IPS-20b (cell line): ENCODE measurements around the gene GALNT10.
"Not testable (repeated sequence)": the region's sequence is repeated elsewhere in the genome, so short reads cannot be mapped to it uniquely, and the experiment has no call there.

Source experiments
- H3K27ac ChIP-seq: one replicate; pipeline ENCODE4 v1.5.1; 2013; ENCODE audit warnings: low read length
- H3K27me3 ChIP-seq: 2 replicates; pipeline ENCODE4 v1.6.1; 2013; ENCODE audit warnings: mild to moderate bottlenecking, low read length, inconsistent platforms; ENCODE audit not compliant: insufficient read depth
- H3K36me3 ChIP-seq: 2 replicates; pipeline ENCODE4 v1.6.1; 2013; ENCODE audit warnings: low read depth, mild to moderate bottlenecking, inconsistent platforms, low read length, moderate library complexity; ENCODE audit not compliant: insufficient read depth
- H3K4me1 ChIP-seq: 2 replicates; pipeline ENCODE4 v1.6.1; 2013; ENCODE audit warnings: mild to moderate bottlenecking, control low read depth, inconsistent platforms, low read length, moderate library complexity; ENCODE audit not compliant: insufficient read depth
- H3K4me3 ChIP-seq: 2 replicates; pipeline ENCODE4 v1.5.1; 2013; ENCODE audit warnings: mild to moderate bottlenecking, low read length, inconsistent platforms
- H3K9ac ChIP-seq: 2 replicates; pipeline ENCODE4 v1.6.1; 2013; ENCODE audit warnings: low read depth, mild to moderate bottlenecking, inconsistent platforms, low read length, moderate library complexity
- H3K9me3 ChIP-seq: 2 replicates; pipeline ENCODE4 v1.6.1; 2013; ENCODE audit warnings: mild to moderate bottlenecking, low read depth, low read length, inconsistent platforms; ENCODE audit not compliant: insufficient read depth

GALNT10 gene

GRCh38 chr5:154356020-154356655 is 165.6 kb downstream of the GALNT10 start:
- Histone ChIP-seq H3K9ac (no peak overlapping the region), H3K27me3 (no peaks in the 10 kb centered on the region), H3K9me3 (no peaks in the 10 kb centered on the region), H3K4me1 (peaks cover 18% of the 10 kb centered on the region), H3K36me3 (no peaks in the 10 kb centered on the region), H3K27ac (no peak overlapping the region), H3K4me3 (no peak overlapping the region)

GRCh38 chr5:154356958-154357357 is 166.4 kb downstream of the GALNT10 start:
- Histone ChIP-seq H3K4me1 (peaks cover 18% of the 10 kb centered on the region), H3K27ac (no peak overlapping the region), H3K27me3 (no peaks in the 10 kb centered on the region), H3K9me3 (no peaks in the 10 kb centered on the region), H3K4me3 (no peak overlapping the region), H3K9ac (no peak overlapping the region), H3K36me3 (no peaks in the 10 kb centered on the region)

GRCh38 chr5:154358516-154359220 is 168.1 kb downstream of the GALNT10 start:
- no peaks in the 10 kb centered on the region for H3K36me3 ChIP-seq
- no peaks in the 10 kb centered on the region for H3K27me3 ChIP-seq
- H3K4me1 ChIP-seq = peaks cover 18% of the 10 kb centered on the region
- no peaks in the 10 kb centered on the region for H3K9me3 ChIP-seq
- no peak overlapping the region for H3K4me3 ChIP-seq
- H3K27ac ChIP-seq = no peak overlapping the region
- H3K9ac ChIP-seq = no peak overlapping the region

GRCh38 chr5:154359221-154359573 is 168.7 kb downstream of the GALNT10 start:
- Histone ChIP-seq H3K4me1 (peaks cover 14% of the 10 kb centered on the region), H3K27me3 (no peaks in the 10 kb centered on the region), H3K4me3 (no peak overlapping the region), H3K36me3 (no peaks in the 10 kb centered on the region), H3K9ac (no peak overlapping the region), H3K9me3 (no peaks in the 10 kb centered on the region), H3K27ac (no peak overlapping the region)

- not testable (repeated sequence) for H3K27ac ChIP-seq, H3K4me3 ChIP-seq, H3K9ac ChIP-seq, H3K9me3 ChIP-seq, H3K27me3 ChIP-seq, H3K36me3 ChIP-seq
- H3K4me1 ChIP-seq = peaks cover 12% of the 10 kb centered on the region
Observed at GRCh38 chr5:154360241-154360640, 169.7 kb downstream of the GALNT10 start.

- no peak overlapping the region for H3K9ac ChIP-seq
Observed at GRCh38 chr5:154363411-154363810, 172.9 kb downstream of the GALNT10 start.

GRCh38 chr5:154364771-154365170 is 174.2 kb downstream of the GALNT10 start:
- H3K36me3 ChIP-seq = no peaks in the 10 kb centered on the region
- H3K4me3 ChIP-seq = no peak overlapping the region
- no peaks in the 10 kb centered on the region for H3K9me3 ChIP-seq
- no peaks in the 10 kb centered on the region for H3K27me3 ChIP-seq
- H3K4me1 ChIP-seq = peaks cover 13% of the 10 kb centered on the region
- H3K9ac ChIP-seq = no peak overlapping the region
- no peak overlapping the region for H3K27ac ChIP-seq

More at GRCh38 chr5:154363411-154363810, 172.9 kb downstream of the GALNT10 start:
- Histone ChIP-seq H3K4me3 (no peak overlapping the region), H3K27ac (no peak overlapping the region), H3K27me3 (no peaks in the 10 kb centered on the region), H3K4me1 (peaks cover 12% of the 10 kb centered on the region), H3K36me3 (no peaks in the 10 kb centered on the region), H3K9me3 (no peaks in the 10 kb centered on the region)

GRCh38 chr5:154365823-154366222 is 175.3 kb downstream of the GALNT10 start:
- H3K9ac ChIP-seq = no peak overlapping the region
- H3K4me3 ChIP-seq = no peak overlapping the region
- no peaks in the 10 kb centered on the region for H3K9me3 ChIP-seq
- no peaks in the 10 kb centered on the region for H3K36me3 ChIP-seq
- H3K27ac ChIP-seq = no peak overlapping the region
- H3K27me3 ChIP-seq = no peaks in the 10 kb centered on the region
- H3K4me1 ChIP-seq = peaks cover 21% of the 10 kb centered on the region

- no peaks in the 10 kb centered on the region for H3K9me3 ChIP-seq
- H3K27ac ChIP-seq = no peak overlapping the region
- no peaks in the 10 kb centered on the region for H3K27me3 ChIP-seq
- no peaks in the 10 kb centered on the region for H3K36me3 ChIP-seq
- H3K9ac ChIP-seq = no peak overlapping the region
- H3K4me1 ChIP-seq = peaks cover 21% of the 10 kb centered on the region
- H3K4me3 ChIP-seq = no peak overlapping the region
Observed at GRCh38 chr5:154366353-154366752, 175.8 kb downstream of the GALNT10 start.

- Histone ChIP-seq H3K27ac (no peak overlapping the region), H3K36me3 (no peaks in the 10 kb centered on the region), H3K4me1 (peaks cover 21% of the 10 kb centered on the region), H3K9ac (no peak overlapping the region), H3K4me3 (no peak overlapping the region), H3K9me3 (no peaks in the 10 kb centered on the region), H3K27me3 (no peaks in the 10 kb centered on the region)
Observed at GRCh38 chr5:154367101-154367500, 176.6 kb downstream of the GALNT10 start.

GRCh38 chr5:154368041-154368800 is 177.7 kb downstream of the GALNT10 start:
- Histone ChIP-seq H3K4me1 (peaks cover 21% of the 10 kb centered on the region), H3K9ac (no peak overlapping the region), H3K27me3 (no peaks in the 10 kb centered on the region), H3K27ac (no peak overlapping the region), H3K36me3 (no peaks in the 10 kb centered on the region), H3K4me3 (no peak overlapping the region), H3K9me3 (no peaks in the 10 kb centered on the region)

GRCh38 chr5:154369682-154370081 is 179.1 kb downstream of the GALNT10 start:
- H3K4me1 ChIP-seq = peaks cover 21% of the 10 kb centered on the region
- no peak overlapping the region for H3K9ac ChIP-seq

More at GRCh38 chr5:154369682-154370081, 179.1 kb downstream of the GALNT10 start:
- Histone ChIP-seq H3K4me3 (no peak overlapping the region), H3K9me3 (no peaks in the 10 kb centered on the region), H3K27me3 (no peaks in the 10 kb centered on the region), H3K36me3 (no peaks in the 10 kb centered on the region), H3K27ac (no peak overlapping the region)
